GM18526 (cell line): ENCODE measurements around the gene MED20.
A peak's percentile ranks its signal among the peaks of the same experiment; 100 is the strongest.

ENCODE experiments used
- POLR2A ChIP-seq: IDR thresholded peaks from 3 replicates; pipeline ENCODE4 v1.6.1; 2011; ENCODE audit not compliant: insufficient read length; ENCODE audit errors: extremely low read depth

MED20 gene

GRCh38 chr6:41920921-41921711 is at the start of gene MED20, which contains the start of gene BYSL:
TSS of gene MED20 (minus strand) at chr6:41921139. CDS start at chr6:41921018, 121 bp downstream.
TSS of gene BYSL (plus strand) at chr6:41921499. CDS start at chr6:41921563, 64 bp downstream.
- peak; percentile 70 for TF ChIP-seq POLR2A

- no peak for TF ChIP-seq POLR2A
These were observed 49.5 kb upstream of the MED20 start for GRCh38 chr6:41970436-41970846.

- no peak for TF ChIP-seq POLR2A
These were observed 46.7 kb upstream of the MED20 start for GRCh38 chr6:41967312-41968287.

GRCh38 chr6:41966961-41967311 is 46.0 kb upstream of the MED20 start:
- no peak for TF ChIP-seq POLR2A

- no peak for TF ChIP-seq POLR2A
These were observed 45.4 kb upstream of the MED20 start for GRCh38 chr6:41966214-41966920.

- TF ChIP-seq POLR2A = no peak
These were observed 44.7 kb upstream of the MED20 start for GRCh38 chr6:41965429-41966213.

GRCh38 chr6:41964201-41964887 is 43.4 kb upstream of the MED20 start:
- TF ChIP-seq POLR2A = no peak

GRCh38 chr6:41963371-41963770 is 42.4 kb upstream of the MED20 start:
- no peak for TF ChIP-seq POLR2A

- no peak for TF ChIP-seq POLR2A
These were observed 39.1 kb upstream of the MED20 start for GRCh38 chr6:41960028-41960427.

- no peak for TF ChIP-seq POLR2A
These were observed 37.3 kb upstream of the MED20 start for GRCh38 chr6:41958022-41958856.

- no peak for TF ChIP-seq POLR2A
These were observed 36.2 kb upstream of the MED20 start for GRCh38 chr6:41957117-41957516.

GRCh38 chr6:41955412-41955811 is 34.5 kb upstream of the MED20 start:
- no peak for TF ChIP-seq POLR2A

GRCh38 chr6:41954668-41955067 is 33.7 kb upstream of the MED20 start:
- TF ChIP-seq POLR2A = no peak
